Trophoblast cell (in vitro differentiated cells and primary cell): ENCODE measurements around the gene RPA1.

ENCODE experiments used
- DNase-seq, 2 donors: peaks; one replicate each; pipeline ENCODE4 v3.0.0-alpha.2; 2016
- H2AFZ ChIP-seq: 2 replicates; pipeline ENCODE4 v1.6.1; 2013; ENCODE audit warnings: low read length, moderate library complexity, mild to moderate bottlenecking; ENCODE audit not compliant: insufficient read depth, poor library complexity
- H2AK5ac ChIP-seq: 2 replicates; pipeline ENCODE4 v1.6.1; 2013; ENCODE audit warnings: mild to moderate bottlenecking, low read length
- H2BK120ac ChIP-seq: 2 replicates; pipeline ENCODE4 v1.6.1; 2013; ENCODE audit warnings: low read length, mild to moderate bottlenecking, moderate library complexity; ENCODE audit not compliant: insufficient read depth, poor library complexity
- H2BK12ac ChIP-seq: 2 replicates; pipeline ENCODE4 v1.6.1; 2013; ENCODE audit warnings: mild to moderate bottlenecking, low read length, moderate library complexity
- H2BK5ac ChIP-seq: 2 replicates; pipeline ENCODE4 v1.6.1; 2013; ENCODE audit warnings: low read length, low read depth, moderate library complexity, mild to moderate bottlenecking; ENCODE audit not compliant: poor library complexity
- H3K14ac ChIP-seq: 2 replicates; pipeline ENCODE4 v1.6.1; 2013; ENCODE audit warnings: mild to moderate bottlenecking, low read length
- H3K18ac ChIP-seq: 2 replicates; pipeline ENCODE4 v1.6.1; 2013; ENCODE audit warnings: mild to moderate bottlenecking, low read length
- H3K23ac ChIP-seq: 2 replicates; pipeline ENCODE4 v1.6.1; 2013; ENCODE audit warnings: low read length
- H3K27ac ChIP-seq: 2 replicates; pipeline ENCODE4 v1.5.1; 2013; ENCODE audit warnings: low read depth, mild to moderate bottlenecking, inconsistent platforms, low read length, moderate library complexity
- H3K27me3 ChIP-seq: 2 replicates; pipeline ENCODE4 v1.6.1; 2013; ENCODE audit warnings: inconsistent platforms, mild to moderate bottlenecking, low read length, moderate library complexity; ENCODE audit not compliant: insufficient read depth
- H3K36me3 ChIP-seq, 2 experiments: 1 replicate in 1 of 2; 2 replicates in 1 of 2; pipeline ENCODE4 v1.6.1; 2013; ENCODE audit warnings: low read length in 2 of 2, mild to moderate bottlenecking in 2 of 2, moderate library complexity in 1 of 2; ENCODE audit not compliant: insufficient read depth in 2 of 2, control insufficient read depth in 1 of 2
- H3K4ac ChIP-seq: 2 replicates; pipeline ENCODE4 v1.6.1; 2013; ENCODE audit warnings: low read depth, mild to moderate bottlenecking, low read length, moderate library complexity
- H3K4me1 ChIP-seq, 2 experiments: 1 replicate in 1 of 2; 2 replicates in 1 of 2; pipeline ENCODE4 v1.6.1; 2013; ENCODE audit warnings: low read length in 2 of 2, mild to moderate bottlenecking in 2 of 2, moderate library complexity in 1 of 2; ENCODE audit not compliant: insufficient read depth in 2 of 2, control insufficient read depth in 1 of 2
- H3K4me2 ChIP-seq: 2 replicates; pipeline ENCODE4 v1.6.1; 2013; ENCODE audit warnings: inconsistent platforms, mild to moderate bottlenecking, low read length, moderate library complexity
- H3K4me3 ChIP-seq: 2 replicates; pipeline ENCODE4 v1.5.1; 2013; ENCODE audit warnings: mild to moderate bottlenecking, low read depth, low read length, inconsistent platforms
- H3K79me1 ChIP-seq: one replicate; pipeline ENCODE4 v1.6.1; 2013; ENCODE audit warnings: low read length
- H3K79me2 ChIP-seq: 2 replicates; pipeline ENCODE4 v1.6.1; 2013; ENCODE audit warnings: low read length, mild to moderate bottlenecking; ENCODE audit not compliant: control insufficient read depth, insufficient read depth, poor library complexity
- H3K9ac ChIP-seq: 2 replicates; pipeline ENCODE4 v1.6.1; 2013; ENCODE audit warnings: mild to moderate bottlenecking, low read length
- H3K9me3 ChIP-seq: 2 replicates; pipeline ENCODE4 v1.6.1; 2013; ENCODE audit warnings: low read depth, mild to moderate bottlenecking, control low read depth, inconsistent platforms, low read length; ENCODE audit not compliant: insufficient read depth
- H4K12ac ChIP-seq: 2 replicates; pipeline ENCODE4 v1.6.1; 2013; ENCODE audit warnings: low read depth, mild to moderate bottlenecking, low read length, moderate library complexity
- H4K8ac ChIP-seq: 2 replicates; pipeline ENCODE4 v1.6.1; 2013; ENCODE audit warnings: low read depth, mild to moderate bottlenecking, low read length, moderate library complexity
- H4K91ac ChIP-seq: one replicate; pipeline ENCODE4 v1.6.1; 2013; ENCODE audit warnings: low read depth, mild to moderate bottlenecking, low read length, moderate library complexity
- WGBS: extraction: QIAGEN DNeasy Blood & Tissue Kit; methylation state at CpG from one replicate; pipeline ENCODE4 v1.1.7; 2013; ENCODE audit warnings: missing lambda C conversion rate; ENCODE audit not compliant: insufficient read length, insufficient coverage; ENCODE audit errors: extremely low coverage; 5-methylcytosine and 5-hydroxymethylcytosine counted together

RPA1 gene

GRCh38 chr17:1785930-1786329 is 43.9 kb upstream of the RPA1 start:
- DNase-seq = no peak
- no CpG with 5 or more reads among the region's 4 CpGs for WGBS

DNA sequence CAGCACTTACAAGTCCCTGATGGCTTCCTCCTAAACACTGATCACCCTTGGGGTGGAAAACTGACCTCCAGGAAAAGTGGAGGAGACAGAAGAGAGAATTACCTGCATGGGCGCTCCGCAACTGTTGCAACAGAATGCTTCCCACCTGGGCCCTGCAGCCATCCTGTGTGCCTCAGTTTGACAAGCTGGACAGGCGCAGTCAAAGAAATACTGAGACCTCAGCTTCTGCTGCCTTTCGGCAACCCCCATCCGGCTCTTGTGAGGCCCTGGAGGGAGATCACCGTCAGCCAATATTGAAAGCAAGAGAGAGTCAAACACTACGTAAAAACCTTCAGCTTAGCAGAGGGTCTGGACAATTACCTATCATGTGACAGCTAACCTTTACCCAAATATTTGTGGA is 43.1 kb upstream of the RPA1 start:
- no CpG with 5 or more reads among the region's 7 CpGs for WGBS
- Histone ChIP-seq H3K23ac (no peak overlapping the region), H3K4me2 (no peak overlapping the region), H3K18ac (no peak overlapping the region), H4K12ac (no peak overlapping the region), H2BK12ac (no peak overlapping the region), H3K14ac (no peak overlapping the region), H3K27me3 (no peaks in the 10 kb centered on the region), H3K9ac (no peak overlapping the region), H4K91ac (no peak overlapping the region), H3K27ac (no peak overlapping the region), H3K9me3 (peaks cover 2% of the 10 kb centered on the region), H2AK5ac (no peak overlapping the region), H3K4me3 (no peak overlapping the region), H4K8ac (no peak overlapping the region), H3K4me1 (peaks cover 9 to 14% of the 10 kb centered on the region in 2 experiments), H2BK120ac (no peak overlapping the region), H3K79me1 (peaks cover 3% of the 10 kb centered on the region), H2BK5ac (no peak overlapping the region), H3K4ac (no peak overlapping the region), H3K36me3 (peaks cover 24 to 29% of the 10 kb centered on the region in 2 experiments), H2AFZ (no peak overlapping the region), H3K79me2 (no peaks in the 10 kb centered on the region)
- DNase-seq = no peak

More at GRCh38 chr17:1785930-1786329, 43.9 kb upstream of the RPA1 start:
- Histone ChIP-seq H3K79me1 (peaks cover 3% of the 10 kb centered on the region), H3K9me3 (peaks cover 2% of the 10 kb centered on the region), H3K27ac (no peak overlapping the region), H4K12ac (no peak overlapping the region), H2BK12ac (no peak overlapping the region), H3K14ac (no peak overlapping the region), H3K4me1 (peaks cover 9 to 14% of the 10 kb centered on the region in 2 experiments), H3K79me2 (no peaks in the 10 kb centered on the region), H3K9ac (no peak overlapping the region), H3K4me3 (no peak overlapping the region), H3K4me2 (no peak overlapping the region), H3K4ac (no peak overlapping the region), H2BK5ac (no peak overlapping the region), H2AFZ (peak overlapping the region; percentile 57), H3K18ac (peak overlapping the region; percentile 39), H2BK120ac (no peak overlapping the region), H3K23ac (no peak overlapping the region), H2AK5ac (no peak overlapping the region), H4K91ac (no peak overlapping the region), H3K27me3 (no peaks in the 10 kb centered on the region), H4K8ac (no peak overlapping the region), H3K36me3 (peaks cover 29 to 34% of the 10 kb centered on the region in 2 experiments)

DNA sequence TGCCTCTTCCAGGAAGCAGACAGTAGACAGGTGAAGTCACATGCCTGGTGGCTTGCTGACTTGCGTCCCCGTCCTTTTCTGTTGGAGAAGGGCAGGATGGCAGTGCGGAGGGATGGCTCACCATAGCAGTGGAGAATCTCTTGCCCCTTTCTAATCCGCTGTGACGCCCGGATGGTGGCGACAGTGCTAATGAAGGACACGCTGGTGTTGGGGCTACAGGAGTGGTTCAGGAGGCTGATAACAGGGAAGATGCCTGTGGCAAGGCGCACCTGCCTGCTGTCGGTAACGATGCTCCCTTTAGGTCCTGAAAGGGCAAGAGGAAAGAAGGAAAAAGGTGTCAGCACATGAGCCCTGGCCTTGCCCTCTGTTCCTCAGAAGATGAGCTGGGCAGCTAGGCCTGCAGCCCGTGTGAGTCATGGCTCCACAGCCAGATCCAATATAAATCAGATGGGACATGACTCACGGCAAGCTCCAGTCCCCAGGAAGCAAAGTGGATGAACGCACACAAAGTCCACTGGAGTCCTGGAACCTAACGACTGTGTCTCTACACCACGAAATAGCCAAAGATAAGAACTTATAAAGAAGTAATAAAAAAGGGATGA is 42.4 kb upstream of the RPA1 start:
- peaks cover 2% of the 10 kb centered on the region for H3K9me3 ChIP-seq
- H2BK120ac ChIP-seq = no peak overlapping the region
- peak overlapping the region; percentile 0 for H2BK5ac ChIP-seq
- H3K27me3 ChIP-seq = no peaks in the 10 kb centered on the region
- peak; percentile 44 to 56 for DNase-seq
- H3K4ac ChIP-seq = no peak overlapping the region
- peak overlapping the region; percentile 10 for H2BK12ac ChIP-seq
- peaks cover 18 to 22% of the 10 kb centered on the region in 2 experiments for H3K36me3 ChIP-seq
- H4K12ac ChIP-seq = no peak overlapping the region
- H3K4me1 ChIP-seq = peaks cover 12 to 17% of the 10 kb centered on the region in 2 experiments
- no peak overlapping the region for H4K8ac ChIP-seq
- peak overlapping the region; percentile 45 for H3K27ac ChIP-seq
- H3K9ac ChIP-seq = no peak overlapping the region
- no peak overlapping the region for H3K4me2 ChIP-seq
- H3K79me2 ChIP-seq = peaks cover 2% of the 10 kb centered on the region
- no peak overlapping the region for H3K23ac ChIP-seq
- no CpG with 5 or more reads among the region's 16 CpGs for WGBS
- peaks cover 7% of the 10 kb centered on the region for H3K79me1 ChIP-seq
- peak overlapping the region; percentile 28 for H2AK5ac ChIP-seq
- H4K91ac ChIP-seq = peak overlapping the region; percentile 15
- H2AFZ ChIP-seq = no peak overlapping the region
- H3K4me3 ChIP-seq = no peak overlapping the region
- H3K18ac ChIP-seq = no peak overlapping the region
- H3K14ac ChIP-seq = peak overlapping the region; percentile 1

DNA sequence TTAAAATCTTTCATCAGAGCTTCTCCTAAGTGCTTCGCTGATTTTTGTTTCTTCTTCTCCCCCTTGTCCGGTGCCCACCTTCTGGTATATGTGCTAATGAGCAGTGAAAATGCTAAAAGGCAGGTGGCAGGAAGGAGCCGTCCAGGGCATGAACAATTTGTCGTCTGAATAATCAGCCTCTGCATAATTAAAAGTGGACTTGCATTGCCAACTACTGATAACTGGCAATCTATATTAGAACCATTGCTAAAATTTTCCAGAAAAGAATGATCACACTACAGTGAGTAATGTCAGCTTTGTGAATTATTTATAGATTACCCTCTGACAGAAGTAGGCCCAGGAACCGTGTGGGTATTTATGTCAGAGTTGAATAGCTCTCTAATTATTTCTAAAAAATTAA is 39.9 kb upstream of the RPA1 start:
- Histone ChIP-seq H3K18ac (no peak overlapping the region), H2AFZ (no peak overlapping the region), H3K27me3 (no peaks in the 10 kb centered on the region), H3K9me3 (peaks cover 2% of the 10 kb centered on the region), H3K36me3 (peaks cover 9 to 10% of the 10 kb centered on the region in 2 experiments), H3K9ac (no peak overlapping the region), H2AK5ac (no peak overlapping the region), H3K14ac (no peak overlapping the region), H3K4me2 (no peak overlapping the region), H3K79me2 (peaks cover 2% of the 10 kb centered on the region), H3K4ac (no peak overlapping the region), H3K4me1 (peaks cover 21 to 26% of the 10 kb centered on the region in 2 experiments), H2BK5ac (no peak overlapping the region), H3K27ac (no peak overlapping the region), H4K8ac (no peak overlapping the region), H2BK120ac (no peak overlapping the region), H3K79me1 (peaks cover 14% of the 10 kb centered on the region), H4K91ac (no peak overlapping the region), H3K4me3 (no peak overlapping the region), H2BK12ac (no peak overlapping the region), H3K23ac (no peak overlapping the region), H4K12ac (no peak overlapping the region)
- no peak for DNase-seq
- WGBS = no CpG with 5 or more reads among the region's 5 CpGs
